ENCODE data around the gene SIDT2. TPM values are rescaled to one million over a fixed set of nuclear protein-coding genes. Genes with fewer than 3 reads are reported as not detected.
"Not testable (repeated sequence)": the region's sequence is repeated elsewhere in the genome, so short reads cannot be mapped to it uniquely, and the experiment has no call there.

The SIDT2 gene
- total RNA-seq: 27.1 and 32.9 TPM in 2 replicates
- 10.3 and 16.1 TPM in 2 replicates for polyA plus RNA-seq

DNA sequence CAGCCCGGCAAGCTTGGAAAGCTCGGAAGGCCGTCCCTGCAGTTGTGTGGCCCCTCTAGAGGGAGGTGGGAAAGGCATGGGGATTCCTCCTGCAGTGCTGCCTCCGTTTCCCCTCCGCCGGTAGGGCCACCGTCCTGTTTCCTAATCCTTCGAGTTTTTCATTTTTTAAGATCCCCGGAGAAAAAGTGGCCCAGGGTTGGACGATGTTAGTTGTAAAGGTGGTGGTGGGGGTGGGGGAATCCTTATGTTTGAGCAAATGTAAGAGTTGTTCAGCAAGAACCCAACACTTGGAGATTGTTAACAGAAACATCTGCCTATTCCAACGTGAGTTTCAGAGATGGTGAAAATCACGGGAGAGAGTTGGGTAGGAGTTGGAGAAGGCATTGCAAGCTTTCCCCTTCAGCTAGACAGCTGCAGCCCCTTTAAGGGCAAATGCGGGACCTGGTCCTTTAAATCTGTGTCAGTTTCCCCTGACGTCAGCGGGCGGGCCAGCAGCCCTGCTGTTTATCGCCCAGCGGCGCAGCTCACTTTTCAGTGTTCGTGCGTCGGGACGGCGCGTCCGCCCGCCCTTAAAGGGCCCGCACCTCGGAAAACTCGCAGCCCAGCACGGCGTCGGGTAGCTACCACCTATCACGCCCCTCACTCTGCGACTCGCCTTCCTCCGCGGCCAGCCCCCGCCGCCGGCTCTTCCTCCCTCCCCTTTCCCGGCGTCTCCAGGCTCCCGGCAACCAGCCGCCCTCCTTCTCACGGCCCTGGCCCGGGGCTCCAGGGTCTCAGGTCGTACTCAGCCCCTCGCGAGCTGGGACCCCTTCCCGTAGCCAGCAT is at the start of gene SIDT2:
SIDT2 (plus strand) TSS at position 534 of the 825 bp plus-strand sequence. CDS start 521 bp downstream, outside the sequence.
- peak within 1 kb of the TSS; percentile 90 for H3K27ac ChIP-seq
- no peaks in the 10 kb centered on the region for H3K36me3 ChIP-seq
- H3K4me3 ChIP-seq: peak within 1 kb of the TSS; percentile 81
- no peaks in the 10 kb centered on the region for H3K9me3 ChIP-seq (ENCODE audit: low read depth)
- peaks cover 19% of the 10 kb centered on the region for H3K4me1 ChIP-seq (ENCODE audit: low read depth)
- no peak for TF ChIP-seq CTCF (IDR thresholded peaks at IDR 0.05; ENCODE audit: low read depth, low read length)
- no peaks in the 10 kb centered on the region for H3K27me3 ChIP-seq
- peak; percentile 97 to 99 for DNase-seq (ENCODE audit: low read depth in 1 of 2, low spot score in 1 of 2)

GRCh38 chr11:117130396-117130795 is 48.1 kb upstream of the SIDT2 start:
- not testable (repeated sequence) for H3K4me3 ChIP-seq; H3K27me3 ChIP-seq; H3K36me3 ChIP-seq; H3K9me3 ChIP-seq (ENCODE audit: low read depth); DNase-seq (ENCODE audit: low read depth in 1 of 2, low spot score in 1 of 2); H3K4me1 ChIP-seq (ENCODE audit: low read depth); H3K27ac ChIP-seq

DNA sequence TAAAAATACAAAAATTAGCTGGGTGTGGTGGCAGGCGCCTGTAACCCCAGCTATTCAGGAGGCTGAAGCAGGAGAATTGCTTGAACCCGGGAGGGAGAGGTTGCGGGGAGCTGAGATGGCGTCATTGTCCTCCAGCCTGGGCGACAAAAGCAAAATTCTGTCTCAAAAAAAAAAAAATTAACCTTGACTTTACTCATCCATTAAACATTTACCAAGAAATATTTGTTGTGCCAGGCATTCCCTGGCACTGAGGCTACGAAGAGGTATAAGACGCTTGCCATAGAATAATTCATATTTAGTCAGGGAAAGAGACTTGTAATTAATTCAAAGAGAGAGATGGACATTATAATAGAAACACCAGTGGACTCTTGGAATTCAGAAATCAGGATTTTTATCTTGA is 47.7 kb upstream of the SIDT2 start:
- H3K4me1 ChIP-seq (ENCODE audit: low read depth): no peaks in the 10 kb centered on the region
- TF ChIP-seq CTCF (IDR thresholded peaks at IDR 0.05; ENCODE audit: low read depth, low read length): no peak
- no peak overlapping the region for H3K4me3 ChIP-seq
- H3K36me3 ChIP-seq: no peaks in the 10 kb centered on the region
- no peaks in the 10 kb centered on the region for H3K9me3 ChIP-seq (ENCODE audit: low read depth)
- H3K27me3 ChIP-seq: peaks cover 3% of the 10 kb centered on the region
- no peak for DNase-seq (ENCODE audit: low read depth in 1 of 2, low spot score in 1 of 2)
- no peak overlapping the region for H3K27ac ChIP-seq

DNA sequence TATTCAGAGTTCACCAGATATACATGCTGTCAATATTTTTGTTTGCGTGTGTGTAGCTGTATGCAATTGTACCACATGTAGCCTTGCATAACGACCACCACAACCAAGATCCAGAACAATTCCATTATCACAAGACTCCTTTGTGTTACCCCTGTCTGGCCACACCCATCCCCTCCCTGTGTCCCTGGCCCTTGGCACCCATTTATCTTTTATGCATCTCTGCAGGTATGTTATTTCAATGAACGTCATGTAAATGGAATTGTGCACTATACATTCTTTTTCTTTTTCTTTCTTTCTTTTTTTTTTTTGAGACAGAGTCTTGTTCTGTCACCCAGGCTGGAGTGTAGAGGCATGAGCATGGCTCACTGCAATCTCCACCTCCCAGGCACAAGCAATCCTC is 44.1 kb upstream of the SIDT2 start:
- no peaks in the 10 kb centered on the region for H3K9me3 ChIP-seq (ENCODE audit: low read depth)
- H3K27ac ChIP-seq: no peak overlapping the region
- no peak for TF ChIP-seq CTCF (IDR thresholded peaks at IDR 0.05; ENCODE audit: low read depth, low read length)
- no peak overlapping the region for H3K4me3 ChIP-seq
- no peaks in the 10 kb centered on the region for H3K27me3 ChIP-seq
- H3K36me3 ChIP-seq: no peaks in the 10 kb centered on the region
- no peaks in the 10 kb centered on the region for H3K4me1 ChIP-seq (ENCODE audit: low read depth)
- DNase-seq (ENCODE audit: low read depth in 1 of 2, low spot score in 1 of 2): no peak

GRCh38 chr11:117134979-117135378 is 43.6 kb upstream of the SIDT2 start:
- H3K36me3 ChIP-seq; H3K27me3 ChIP-seq; H3K4me3 ChIP-seq; H3K9me3 ChIP-seq (ENCODE audit: low read depth); H3K4me1 ChIP-seq (ENCODE audit: low read depth); DNase-seq (ENCODE audit: low read depth in 1 of 2, low spot score in 1 of 2); H3K27ac ChIP-seq: not testable (repeated sequence)

DNA sequence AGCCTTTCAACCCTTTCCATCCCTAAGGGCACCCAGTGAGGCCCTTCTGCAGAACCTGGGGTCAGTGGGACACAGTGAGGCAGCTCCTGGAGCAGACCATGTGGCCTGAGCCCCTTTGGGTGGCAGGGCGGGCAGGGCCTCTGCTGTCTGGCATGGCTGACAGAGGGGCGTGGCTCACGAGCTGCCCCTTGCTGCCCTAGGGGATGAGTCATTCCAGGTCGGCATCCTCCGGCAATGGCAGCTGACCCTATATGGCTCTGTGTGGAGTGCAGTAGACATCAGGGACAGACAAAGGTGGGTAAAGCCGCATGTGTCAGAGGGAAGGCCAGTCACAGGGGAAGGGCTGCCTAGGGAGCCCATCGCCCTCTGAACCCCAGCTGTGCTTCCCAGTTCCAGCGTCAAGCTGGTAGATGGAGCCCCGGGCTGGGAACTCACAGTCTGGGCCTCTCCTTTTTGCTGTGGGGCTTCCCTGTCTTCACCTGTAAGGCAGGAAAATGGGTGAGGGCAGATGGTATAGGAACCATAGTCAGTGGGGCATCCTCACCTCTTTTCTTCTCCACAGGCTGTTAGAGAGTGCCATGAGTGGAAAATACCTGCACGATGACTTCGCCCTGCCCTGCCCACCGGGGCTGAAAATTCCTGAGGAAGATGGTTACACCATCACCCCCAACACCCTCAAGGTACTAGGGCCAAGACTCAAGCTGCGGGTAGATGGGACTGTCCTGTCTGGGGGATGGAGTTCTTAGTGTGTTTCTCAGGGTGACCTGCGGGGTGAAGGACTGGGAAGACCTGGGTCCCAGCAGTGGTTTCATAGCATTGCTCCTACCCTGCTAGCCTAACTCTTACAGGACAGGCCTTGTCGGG is 41.1 kb upstream of the SIDT2 start:
- H3K4me3 ChIP-seq; H3K27me3 ChIP-seq; H3K4me1 ChIP-seq (ENCODE audit: low read depth); H3K36me3 ChIP-seq; H3K9me3 ChIP-seq (ENCODE audit: low read depth); H3K27ac ChIP-seq; DNase-seq (ENCODE audit: low read depth in 1 of 2, low spot score in 1 of 2): not testable (repeated sequence)

DNA sequence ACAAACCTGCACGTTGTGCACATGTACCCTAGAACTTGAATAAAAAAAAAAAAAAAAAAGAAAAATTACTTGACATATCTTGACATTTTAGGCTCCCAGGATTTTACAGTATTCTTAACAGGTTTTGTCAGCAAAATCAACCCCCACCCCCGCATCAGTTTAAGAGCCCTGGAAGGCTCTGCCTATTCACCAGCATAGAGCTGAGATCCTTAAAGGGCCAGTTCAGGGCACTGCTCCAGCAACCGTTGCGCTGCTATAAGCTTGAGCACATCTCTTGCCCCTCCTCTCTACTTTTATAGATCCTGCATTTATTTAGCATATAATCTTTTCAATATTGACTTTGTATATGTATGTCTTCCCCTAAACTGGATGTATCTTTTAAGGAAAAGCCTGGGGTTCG is 35.2 kb upstream of the SIDT2 start:
- peak overlapping the region; percentile 67 for H3K4me3 ChIP-seq
- peak overlapping the region; percentile 86 for H3K27ac ChIP-seq
- no peaks in the 10 kb centered on the region for H3K9me3 ChIP-seq (ENCODE audit: low read depth)
- H3K27me3 ChIP-seq: no peaks in the 10 kb centered on the region
- peaks cover 5% of the 10 kb centered on the region for H3K36me3 ChIP-seq
- no peak for TF ChIP-seq CTCF (IDR thresholded peaks at IDR 0.05; ENCODE audit: low read depth, low read length)
- H3K4me1 ChIP-seq (ENCODE audit: low read depth): peaks cover 12% of the 10 kb centered on the region
- peak; percentile 45 to 70 for DNase-seq (ENCODE audit: low read depth in 1 of 2, low spot score in 1 of 2)
